Occipital lobe (tissue), 2 donors: ENCODE measurements around the gene CLEC4A. TPM values are rescaled to one million over a fixed set of nuclear protein-coding genes. Genes with fewer than 3 reads are reported as not detected.
A peak's percentile ranks its signal among the peaks of the same experiment; 100 is the strongest.
"Not testable (repeated sequence)": the region's sequence is repeated elsewhere in the genome, so short reads cannot be mapped to it uniquely, and the experiment has no call there.

ENCODE experiments used
- DNase-seq: peaks from one replicate; lab custom pipeline; 2025; lab: John Stamatoyannopoulos, UW
- total RNA-seq: library from RNA; depleted of rRNA; stranded (reverse); fragments of >200 nt; gene quantifications from one replicate; pipeline ENCODE4 v1.2.3, GENCODE V29; 2014

CLEC4A gene
- total RNA-seq, 1 donor from 2014 or later, result 0.31 TPM

GRCh38 chr12:8133636-8134397, 10.4 kb downstream of the CLEC4A start:
- not testable (repeated sequence) for DNase-seq

DNA sequence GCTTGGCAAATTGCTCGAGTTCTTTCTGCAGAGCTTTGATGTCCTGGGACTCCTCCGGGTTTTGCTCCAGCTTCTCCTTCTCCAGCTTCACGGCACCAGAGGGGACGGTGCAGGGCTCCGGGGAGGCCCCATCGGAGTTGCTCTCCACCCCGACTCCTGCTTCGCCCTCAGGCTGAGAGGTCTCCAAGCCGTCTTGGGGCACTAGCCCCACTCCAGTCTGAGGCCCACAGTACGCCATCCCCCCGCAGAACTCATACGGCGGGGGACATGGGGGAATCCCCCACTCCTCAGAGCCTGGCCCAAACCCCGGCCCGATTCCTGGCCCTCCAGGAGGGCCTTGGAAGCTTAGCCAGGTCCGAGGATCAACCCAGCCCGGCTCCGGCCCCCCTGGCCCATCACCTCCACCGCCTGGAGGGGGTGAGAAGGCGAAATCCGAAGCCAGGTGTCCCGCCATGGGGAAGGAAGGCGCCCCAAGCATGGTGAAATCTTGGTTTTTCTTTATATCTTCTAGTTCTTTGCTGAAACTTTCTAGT, 11.0 kb downstream of the CLEC4A start:
- DNase-seq, result not testable (repeated sequence)

GRCh38 chr12:8141647-8142046, 18.2 kb downstream of the CLEC4A start:
- not testable (repeated sequence) for DNase-seq

GRCh38 chr12:8143261-8143660, 19.8 kb downstream of the CLEC4A start:
- DNase-seq, result no peak

GRCh38 chr12:8145754-8146441, 22.5 kb downstream of the CLEC4A start:
- DNase-seq, result peak; percentile 52

DNA sequence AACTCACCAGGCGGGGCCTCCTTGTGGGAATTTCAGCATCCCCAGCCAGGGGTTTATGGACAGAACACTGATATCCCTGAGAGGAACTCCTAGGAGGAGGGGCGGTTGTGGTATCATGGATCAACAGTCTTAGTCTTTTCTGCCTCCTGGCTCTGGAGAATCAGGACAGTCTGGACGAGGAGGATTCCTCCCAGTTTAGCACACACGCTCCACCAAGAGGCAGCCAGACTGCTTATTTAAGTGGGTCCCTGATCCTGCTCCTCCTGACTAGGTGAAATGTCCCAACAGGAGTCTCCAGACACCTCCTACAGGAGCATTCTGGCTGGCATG, 23.0 kb downstream of the CLEC4A start:
- DNase-seq, result no peak

- DNase-seq, result no peak
Measured at GRCh38 chr12:8154526-8154925, 31.1 kb downstream of the CLEC4A start.

DNA sequence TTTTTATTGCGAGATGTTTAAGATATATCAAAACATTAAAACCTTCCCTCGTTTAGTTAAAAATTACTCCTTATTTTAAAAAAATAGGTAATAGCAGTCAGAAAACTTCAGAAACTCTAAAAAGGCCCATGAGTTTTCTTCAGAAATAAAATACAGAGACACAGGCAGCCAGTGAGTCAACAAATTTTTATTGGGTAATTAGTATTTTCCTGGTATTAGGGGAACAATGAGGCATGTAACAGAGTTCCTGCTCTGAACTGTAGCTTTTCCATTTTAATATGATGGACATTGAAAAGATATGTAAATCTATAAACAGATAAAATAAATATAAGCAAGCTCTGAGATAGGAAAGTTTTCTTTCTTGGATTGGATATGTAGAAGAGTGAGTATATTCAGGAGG, 33.0 kb downstream of the CLEC4A start:
- no peak for DNase-seq

GRCh38 chr12:8156845-8157244, 33.4 kb downstream of the CLEC4A start, which contains the start of gene ZNF705A:
Gene ZNF705A, plus strand, starts transcription at chr12:8157015. Its CDS starts 15,611 bp downstream, at chr12:8172626.
- DNase-seq, result no peak

DNA sequence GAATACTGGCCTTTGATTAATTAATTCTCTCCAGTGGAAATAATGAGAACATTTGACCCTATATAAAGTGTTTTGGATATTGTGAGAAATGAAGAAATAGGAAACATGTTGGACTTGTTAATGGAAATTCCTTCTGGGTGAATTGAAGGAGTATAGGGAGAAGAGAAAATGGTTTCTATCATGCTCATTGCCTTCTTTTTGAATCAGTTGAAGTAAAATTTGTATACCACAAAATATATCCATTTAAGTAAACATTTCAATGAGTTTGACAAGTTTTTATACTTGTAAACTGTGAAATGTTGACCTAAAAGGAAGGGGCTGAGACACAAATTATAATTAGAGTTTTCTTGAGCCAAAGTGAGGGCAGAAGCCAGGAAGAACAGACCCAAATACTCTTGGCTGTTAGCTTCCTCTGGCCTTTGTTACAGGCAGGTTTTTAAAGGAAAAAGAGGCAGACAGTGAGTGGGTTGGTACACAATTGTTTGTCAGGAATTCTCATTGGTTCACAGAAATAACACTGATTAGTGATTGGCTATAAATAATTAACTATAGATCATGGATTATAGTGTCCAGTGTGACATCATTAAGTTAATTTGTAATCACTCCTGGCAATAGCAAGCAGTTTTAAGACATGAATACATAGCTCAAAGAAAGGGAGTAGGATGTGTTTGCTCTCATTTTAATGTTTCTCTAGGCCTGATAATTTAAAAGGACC, 34.2 kb downstream of the CLEC4A start:
- DNase-seq, result no peak

GRCh38 chr12:8172911-8173310, 49.5 kb downstream of the CLEC4A start:
- DNase-seq, result not testable (repeated sequence)

DNA sequence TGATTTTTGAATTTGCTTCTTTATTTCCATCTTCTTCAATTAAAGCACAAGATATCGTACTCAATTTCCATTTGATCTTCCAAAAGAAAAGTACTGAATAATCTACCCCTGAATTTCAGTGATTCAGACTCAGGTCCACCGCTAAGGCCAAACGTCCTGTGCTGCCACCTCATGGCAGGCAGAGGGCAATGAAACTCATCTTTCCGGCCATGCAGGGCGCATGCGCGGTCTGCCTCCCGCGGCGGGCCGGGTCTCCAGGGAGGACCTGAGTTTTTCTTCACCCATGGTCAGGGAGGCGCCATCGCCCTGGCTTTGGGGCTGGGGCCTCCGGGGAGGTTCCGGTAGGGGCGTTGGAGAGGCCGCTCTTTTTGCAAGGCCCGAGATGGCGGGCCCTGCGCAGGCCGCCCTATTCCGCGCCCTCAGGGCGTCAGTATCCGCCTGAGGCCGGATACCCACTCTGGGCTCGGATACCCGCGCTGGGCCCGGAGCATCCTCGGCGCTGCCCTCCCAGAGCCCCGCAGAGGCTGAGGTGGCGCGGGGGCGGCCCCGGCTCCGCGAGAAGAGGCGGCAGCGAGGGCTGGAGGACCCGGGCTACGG, 56.7 kb downstream of the CLEC4A start:
- DNase-seq, result peak; percentile 59

GRCh38 chr12:8181271-8181670, 57.9 kb downstream of the CLEC4A start:
- not testable (repeated sequence) for DNase-seq

DNA sequence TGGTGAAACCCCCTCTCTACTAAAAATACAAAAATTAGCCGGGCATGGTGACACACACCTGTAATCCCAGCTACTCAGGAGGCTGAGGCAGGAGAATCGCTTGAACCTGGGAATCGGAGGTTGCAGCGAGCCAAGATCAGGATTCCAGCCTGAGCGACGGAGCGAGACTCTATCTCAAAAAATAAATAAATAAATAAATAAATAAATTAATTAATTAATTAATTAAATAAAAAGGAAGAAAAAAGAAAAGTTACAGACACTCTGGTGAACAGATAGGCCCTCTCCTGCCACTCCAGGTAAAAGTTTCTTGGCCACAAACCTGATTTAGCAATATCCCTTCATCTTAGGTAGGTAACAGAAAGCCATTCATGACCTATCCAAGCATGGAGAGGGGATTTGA, 59.5 kb downstream of the CLEC4A start:
- not testable (repeated sequence) for DNase-seq

DNA sequence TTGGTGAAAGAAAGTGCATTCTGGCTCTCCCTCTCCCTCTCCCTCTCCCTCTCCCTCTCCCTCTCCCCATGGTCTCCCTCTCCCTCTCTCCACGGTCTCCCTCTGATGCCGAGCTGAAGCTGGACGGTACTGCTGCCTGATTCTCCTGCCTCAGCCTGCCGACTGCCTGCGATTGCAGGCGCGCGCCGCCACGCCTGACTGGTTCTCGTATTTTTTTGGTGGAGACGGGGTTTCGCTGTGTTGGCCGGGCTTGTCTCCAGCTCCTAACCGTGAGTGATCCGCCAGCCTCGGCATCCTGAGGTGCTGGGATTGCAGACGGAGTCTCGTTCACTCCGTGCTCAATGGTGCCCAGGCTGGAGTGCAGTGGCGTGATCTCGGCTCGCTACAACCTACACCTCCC, 59.9 kb downstream of the CLEC4A start:
- not testable (repeated sequence) for DNase-seq

GRCh38 chr12:8184206-8184605, 60.8 kb downstream of the CLEC4A start:
- DNase-seq, result not testable (repeated sequence)

- DNase-seq, result not testable (repeated sequence)
Measured at GRCh38 chr12:8188088-8188487, 64.7 kb downstream of the CLEC4A start.
